WERI-Rb-1 (cell line): ENCODE data around the gene PCED1B.

ENCODE experiments used
- DNase-seq: peaks from one replicate; pipeline ENCODE4 v3.0.0-alpha.2; 2020
- H3K27ac ChIP-seq: fragments of 250-450 bp; sonication (Bioruptor Pico); 2 replicates; pipeline ENCODE4 v1.5.1; 2020; ENCODE audit warnings: mild to moderate bottlenecking, moderate library complexity
- H3K27me3 ChIP-seq: fragments of 250-450 bp; sonication (Bioruptor Pico); 2 replicates; pipeline ENCODE4 v1.5.1; 2021; ENCODE audit warnings: mild to moderate bottlenecking, low read depth, moderate library complexity; ENCODE audit not compliant: insufficient read depth, severe bottlenecking
- H3K36me3 ChIP-seq: fragments of 250-450 bp; sonication (Bioruptor Pico); 2 replicates; pipeline ENCODE4 v1.5.1; 2020; ENCODE audit warnings: mild to moderate bottlenecking, moderate library complexity
- H3K4me3 ChIP-seq: 2 replicates; pipeline ENCODE4 v1.5.1; 2011; ENCODE audit warnings: low read depth, mild to moderate bottlenecking, control low read depth, low read length
- H3K9me3 ChIP-seq: fragments of 250-450 bp; sonication (Bioruptor Pico); 2 replicates; pipeline ENCODE4 v1.5.1; 2021; ENCODE audit warnings: mild to moderate bottlenecking, moderate library complexity; ENCODE audit not compliant: severe bottlenecking
- CTCF ChIP-seq: IDR thresholded peaks from 2 replicates; pipeline ENCODE4 v1.5.1; 2011; ENCODE audit warnings: low read depth, mild to moderate bottlenecking, control low read depth, inconsistent platforms, low read length

PCED1B gene

GRCh38 chr12:47280543-47281300, 201.3 kb downstream of the PCED1B start:
- Histone ChIP-seq H3K27me3 (peaks cover 13% of the 10 kb centered on the region), H3K4me3 (no peak overlapping the region), H3K36me3 (no peaks in the 10 kb centered on the region), H3K9me3 (no peaks in the 10 kb centered on the region), H3K27ac (no peak overlapping the region)
- no peak for TF ChIP-seq CTCF
- no peak for DNase-seq

- Histone ChIP-seq H3K27me3 (peaks cover 13% of the 10 kb centered on the region), H3K9me3 (no peaks in the 10 kb centered on the region), H3K27ac (no peak overlapping the region), H3K36me3 (no peaks in the 10 kb centered on the region), H3K4me3 (no peak overlapping the region)
- no peak for DNase-seq
- no peak for TF ChIP-seq CTCF
Measured at GRCh38 chr12:47281667-47282171, 202.3 kb downstream of the PCED1B start.

- TF ChIP-seq CTCF = no peak
- H3K27me3 ChIP-seq = peaks cover 13% of the 10 kb centered on the region
- no peaks in the 10 kb centered on the region for H3K9me3 ChIP-seq
- no peak overlapping the region for H3K27ac ChIP-seq
- no peak overlapping the region for H3K4me3 ChIP-seq
- DNase-seq = no peak
- no peaks in the 10 kb centered on the region for H3K36me3 ChIP-seq
Measured at GRCh38 chr12:47282206-47282605, 202.8 kb downstream of the PCED1B start.
